Retinal pigment epithelial cell (primary cell): Measurements from ENCODE around the gene PPP1CC.
"Not testable (repeated sequence)": the region's sequence is repeated elsewhere in the genome, so short reads cannot be mapped to it uniquely, and the experiment has no call there.

Experiments used
- DNase-seq: peaks from one replicate; pipeline ENCODE4 v3.0.0-alpha.2; 2010; ENCODE audit warnings: low read depth
- H3K4me3 ChIP-seq: 2 replicates; pipeline ENCODE4 v1.5.1; 2011; ENCODE audit warnings: mild to moderate bottlenecking, low read length, control low read depth, moderate library complexity
- TF ChIP-seq, protein P1 (sequence below): conservative IDR thresholded peaks from 2 replicates; pipeline ENCODE4 v1.5.1; 2011; ENCODE audit warnings: low read depth, low read length, control low read depth, inconsistent platforms

PPP1CC gene

DNA sequence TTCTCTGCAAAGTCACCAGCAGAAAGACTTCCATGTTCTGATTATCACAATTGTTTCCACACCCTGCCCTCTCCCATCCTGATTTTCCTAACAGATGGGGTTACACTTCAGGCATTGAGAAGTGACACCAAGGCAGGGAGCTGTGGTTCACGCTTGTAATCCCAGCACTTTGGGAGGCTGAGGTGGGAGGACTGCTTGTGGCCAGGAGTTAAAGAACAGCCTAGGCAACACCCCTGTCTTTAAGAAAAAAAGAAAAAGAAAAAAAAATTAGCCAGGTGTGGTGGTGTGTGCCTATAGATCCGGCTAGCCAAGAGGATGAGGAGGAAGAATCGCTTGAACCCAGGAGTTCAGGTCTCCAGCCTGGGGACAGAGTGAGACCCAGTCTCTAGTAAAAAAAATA lies 5.2 kb downstream of the PPP1CC start:
- no peak for DNase-seq
- TF ChIP-seq, protein P1, sequence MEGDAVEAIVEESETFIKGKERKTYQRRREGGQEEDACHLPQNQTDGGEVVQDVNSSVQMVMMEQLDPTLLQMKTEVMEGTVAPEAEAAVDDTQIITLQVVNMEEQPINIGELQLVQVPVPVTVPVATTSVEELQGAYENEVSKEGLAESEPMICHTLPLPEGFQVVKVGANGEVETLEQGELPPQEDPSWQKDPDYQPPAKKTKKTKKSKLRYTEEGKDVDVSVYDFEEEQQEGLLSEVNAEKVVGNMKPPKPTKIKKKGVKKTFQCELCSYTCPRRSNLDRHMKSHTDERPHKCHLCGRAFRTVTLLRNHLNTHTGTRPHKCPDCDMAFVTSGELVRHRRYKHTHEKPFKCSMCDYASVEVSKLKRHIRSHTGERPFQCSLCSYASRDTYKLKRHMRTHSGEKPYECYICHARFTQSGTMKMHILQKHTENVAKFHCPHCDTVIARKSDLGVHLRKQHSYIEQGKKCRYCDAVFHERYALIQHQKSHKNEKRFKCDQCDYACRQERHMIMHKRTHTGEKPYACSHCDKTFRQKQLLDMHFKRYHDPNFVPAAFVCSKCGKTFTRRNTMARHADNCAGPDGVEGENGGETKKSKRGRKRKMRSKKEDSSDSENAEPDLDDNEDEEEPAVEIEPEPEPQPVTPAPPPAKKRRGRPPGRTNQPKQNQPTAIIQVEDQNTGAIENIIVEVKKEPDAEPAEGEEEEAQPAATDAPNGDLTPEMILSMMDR = no peak
- no peak overlapping the region for H3K4me3 ChIP-seq

DNA sequence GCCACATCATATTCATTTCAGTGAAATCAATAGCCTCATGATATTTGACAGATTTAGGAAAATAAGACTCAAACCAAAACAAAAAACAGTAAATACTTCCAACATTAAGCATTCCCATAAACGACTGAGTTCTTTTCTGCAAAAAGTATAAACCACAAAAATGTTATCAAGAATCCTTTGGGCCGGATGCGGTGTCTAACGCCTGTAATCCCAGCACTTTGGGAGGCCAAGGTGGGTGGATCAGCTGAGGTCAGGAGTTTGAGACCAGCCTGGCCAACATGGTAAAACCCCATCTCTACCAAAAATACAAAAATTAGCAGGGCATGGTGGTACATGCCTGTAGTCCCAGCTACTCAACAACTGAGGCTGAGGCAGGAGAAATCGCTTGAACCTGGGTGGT lies 5.7 kb downstream of the PPP1CC start:
- not testable (repeated sequence) for DNase-seq, H3K4me3 ChIP-seq

DNA sequence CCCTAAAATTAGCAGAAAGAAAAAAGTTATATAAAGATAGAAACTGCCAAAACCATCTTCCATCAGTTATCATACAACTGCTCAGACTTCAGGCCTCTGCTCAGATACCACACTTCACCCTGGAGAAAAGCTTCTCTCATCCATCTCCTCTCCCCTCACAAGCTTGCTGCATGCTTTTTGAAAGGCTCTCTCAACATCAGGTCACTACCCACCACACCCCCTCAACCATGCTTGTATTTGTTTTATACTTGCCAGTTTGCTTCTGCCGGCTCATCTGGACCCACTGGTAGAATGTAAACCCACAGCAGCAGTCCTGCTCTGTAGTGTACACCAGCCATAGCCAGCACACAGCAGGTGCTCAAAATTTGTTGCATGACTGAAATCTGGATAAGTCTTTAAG lies 8.8 kb downstream of the PPP1CC start:
- TF ChIP-seq, protein P1 = no peak
- no peak for DNase-seq

DNA sequence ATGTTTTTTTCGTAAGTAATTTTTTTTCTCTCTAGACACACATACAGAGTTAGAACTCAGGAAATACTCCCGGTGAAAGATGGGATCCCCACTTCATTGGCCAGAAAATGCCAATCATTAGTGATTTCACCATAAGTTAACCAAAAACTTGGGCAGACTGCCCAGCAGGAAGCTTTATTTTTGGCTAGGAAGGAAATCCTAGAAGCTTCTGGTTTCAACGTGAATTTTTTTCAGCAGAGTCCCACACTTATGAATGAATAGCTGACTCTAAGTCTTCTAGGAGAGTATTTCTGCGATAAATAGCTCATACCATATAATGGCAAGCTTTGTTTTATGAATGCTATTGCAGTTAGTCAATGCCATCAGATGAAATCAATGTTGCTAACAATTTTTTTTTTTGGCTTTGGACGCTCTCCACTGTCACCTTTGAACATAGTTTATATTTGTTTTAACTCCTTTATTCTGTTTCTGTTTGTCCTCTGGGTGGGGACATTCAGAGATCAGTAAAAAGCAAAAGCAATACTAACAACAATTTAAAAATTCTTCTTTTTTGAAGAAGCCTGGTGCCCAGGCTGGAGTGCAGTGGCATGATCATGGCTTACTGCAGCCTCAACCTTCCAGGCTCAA lies 9.5 kb downstream of the PPP1CC start:
- H3K4me3 ChIP-seq = no peak overlapping the region
- no peak for DNase-seq
- TF ChIP-seq, protein P1 = no peak

More for the DNA sequence above, 8.8 kb downstream of the PPP1CC start:
- no peak overlapping the region for H3K4me3 ChIP-seq

DNA sequence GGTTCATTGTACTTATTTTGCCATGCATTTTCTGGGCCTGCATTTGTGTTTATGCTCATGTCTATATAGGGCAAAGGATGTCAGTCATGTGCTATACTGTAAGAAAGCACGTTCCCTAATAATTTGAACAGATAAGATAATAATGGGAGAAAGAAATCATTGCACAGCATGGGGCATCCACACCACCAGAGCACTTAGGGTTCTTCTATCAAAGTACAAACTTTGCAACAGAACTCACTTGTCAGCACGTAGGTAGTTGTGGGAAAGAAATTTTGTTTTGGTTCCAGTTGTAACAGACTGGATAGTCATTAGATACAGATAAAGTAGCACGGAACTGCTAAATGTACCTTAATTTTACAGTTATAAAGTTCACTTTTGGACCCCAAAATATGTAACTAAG lies 10.1 kb downstream of the PPP1CC start:
- H3K4me3 ChIP-seq = no peak overlapping the region
- TF ChIP-seq, protein P1 = no peak
- DNase-seq = no peak

DNA sequence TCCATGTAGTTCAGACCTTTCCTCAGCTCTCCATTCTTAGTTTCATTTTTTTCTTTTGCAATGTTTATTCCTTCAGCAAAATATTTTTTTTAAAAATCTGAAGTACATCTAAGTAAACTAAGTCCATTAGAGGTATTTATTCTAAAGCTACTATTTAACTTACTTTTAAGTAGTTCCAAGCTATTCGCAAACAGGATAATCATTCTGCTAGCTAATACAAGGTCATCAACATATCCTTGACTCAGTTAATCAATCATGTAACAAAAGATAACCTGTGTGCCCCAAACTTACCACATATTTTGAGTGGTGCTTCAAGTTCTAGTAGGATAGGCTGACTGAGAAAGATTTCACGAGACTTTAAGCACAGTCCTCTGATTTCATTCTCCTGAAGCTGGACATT lies 11.2 kb downstream of the PPP1CC start:
- H3K4me3 ChIP-seq = no peak overlapping the region
- TF ChIP-seq, protein P1 = no peak
- no peak for DNase-seq

DNA sequence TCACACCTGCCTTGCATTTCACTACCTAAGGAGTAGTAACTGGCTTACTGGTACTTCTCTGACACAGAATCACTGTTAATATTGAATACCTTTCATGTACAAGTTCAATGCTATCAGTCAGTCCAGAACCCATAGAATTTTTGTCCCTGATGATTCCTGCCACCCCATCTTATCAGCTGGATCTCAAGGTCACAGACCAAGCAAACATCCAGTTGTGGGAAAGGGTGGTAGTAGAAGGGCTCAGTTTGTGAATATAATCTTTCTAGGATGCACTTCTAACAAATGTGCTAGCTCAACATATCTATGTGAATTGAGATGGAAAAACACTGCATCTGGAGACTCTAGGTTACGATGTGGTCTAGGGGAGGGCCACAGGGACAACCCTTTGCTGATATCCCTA lies 14.1 kb downstream of the PPP1CC start:
- TF ChIP-seq, protein P1 = no peak
- DNase-seq = no peak
- H3K4me3 ChIP-seq = no peak overlapping the region
